HCT116 (cell line): ENCODE measurements around the gene TRPC1.

Source experiments
- CTCF ChIP-seq, 3 experiments: fragments of 200-600 bp in 1 of 3; sonication (generic) in 1 of 3; IDR thresholded peaks in 2 of 3; conservative IDR thresholded peaks in 1 of 3; 2 replicates each; pipeline ENCODE4 v1.5.1; 2012 to 2017; ENCODE audit warnings: low read depth in 2 of 3, low read length in 2 of 3, antibody characterized with exemption in 1 of 3, borderline replicate concordance in 1 of 3, control low read depth in 1 of 3, mild to moderate bottlenecking in 1 of 3, mixed read lengths in 1 of 3, mixed run types in 1 of 3, moderate library complexity in 1 of 3; ENCODE audit not compliant: insufficient read depth in 1 of 3
- EZH2phosphoT487 ChIP-seq: fragments of 200-600 bp; IDR thresholded peaks from 2 replicates; pipeline ENCODE4 v1.6.1; 2018; ENCODE audit warnings: antibody characterized with exemption, borderline replicate concordance
- POLR2AphosphoS5 ChIP-seq: IDR thresholded peaks from 2 replicates; pipeline ENCODE4 v1.6.1; 2011; ENCODE audit warnings: mild to moderate bottlenecking, low read depth, low read length, moderate library complexity
- TF ChIP-seq, protein P1 (sequence below): IDR thresholded peaks from 2 replicates; pipeline ENCODE4 v1.6.1; 2012; ENCODE audit warnings: low read depth
- TF ChIP-seq, protein P2 (sequence below): IDR thresholded peaks from 2 replicates; pipeline ENCODE4 v1.6.1; 2012

- TF ChIP-seq, protein P1, sequence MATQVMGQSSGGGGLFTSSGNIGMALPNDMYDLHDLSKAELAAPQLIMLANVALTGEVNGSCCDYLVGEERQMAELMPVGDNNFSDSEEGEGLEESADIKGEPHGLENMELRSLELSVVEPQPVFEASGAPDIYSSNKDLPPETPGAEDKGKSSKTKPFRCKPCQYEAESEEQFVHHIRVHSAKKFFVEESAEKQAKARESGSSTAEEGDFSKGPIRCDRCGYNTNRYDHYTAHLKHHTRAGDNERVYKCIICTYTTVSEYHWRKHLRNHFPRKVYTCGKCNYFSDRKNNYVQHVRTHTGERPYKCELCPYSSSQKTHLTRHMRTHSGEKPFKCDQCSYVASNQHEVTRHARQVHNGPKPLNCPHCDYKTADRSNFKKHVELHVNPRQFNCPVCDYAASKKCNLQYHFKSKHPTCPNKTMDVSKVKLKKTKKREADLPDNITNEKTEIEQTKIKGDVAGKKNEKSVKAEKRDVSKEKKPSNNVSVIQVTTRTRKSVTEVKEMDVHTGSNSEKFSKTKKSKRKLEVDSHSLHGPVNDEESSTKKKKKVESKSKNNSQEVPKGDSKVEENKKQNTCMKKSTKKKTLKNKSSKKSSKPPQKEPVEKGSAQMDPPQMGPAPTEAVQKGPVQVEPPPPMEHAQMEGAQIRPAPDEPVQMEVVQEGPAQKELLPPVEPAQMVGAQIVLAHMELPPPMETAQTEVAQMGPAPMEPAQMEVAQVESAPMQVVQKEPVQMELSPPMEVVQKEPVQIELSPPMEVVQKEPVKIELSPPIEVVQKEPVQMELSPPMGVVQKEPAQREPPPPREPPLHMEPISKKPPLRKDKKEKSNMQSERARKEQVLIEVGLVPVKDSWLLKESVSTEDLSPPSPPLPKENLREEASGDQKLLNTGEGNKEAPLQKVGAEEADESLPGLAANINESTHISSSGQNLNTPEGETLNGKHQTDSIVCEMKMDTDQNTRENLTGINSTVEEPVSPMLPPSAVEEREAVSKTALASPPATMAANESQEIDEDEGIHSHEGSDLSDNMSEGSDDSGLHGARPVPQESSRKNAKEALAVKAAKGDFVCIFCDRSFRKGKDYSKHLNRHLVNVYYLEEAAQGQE: no peak
- TF ChIP-seq POLR2AphosphoS5 (no peak), CTCF (IDR thresholded peaks at IDR 0.05 in 2 of 3, conservative IDR thresholded peaks at IDR 0.05 in 1 of 3; ENCODE audit: borderline replicate concordance in 1 of 3, insufficient read depth in 1 of 3, low read depth in 2 of 3, low read length in 2 of 3) (no peak), EZH2phosphoT487 (no peak)
- TF ChIP-seq, protein P2, sequence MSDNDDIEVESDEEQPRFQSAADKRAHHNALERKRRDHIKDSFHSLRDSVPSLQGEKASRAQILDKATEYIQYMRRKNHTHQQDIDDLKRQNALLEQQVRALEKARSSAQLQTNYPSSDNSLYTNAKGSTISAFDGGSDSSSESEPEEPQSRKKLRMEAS: no peak
These were observed 94.1 kb downstream of the TRPC1 start for GRCh38 chr3:142817897-142818296.
